GM04503 (cell line): ENCODE measurements around the gene PRSS53.
"Not testable (repeated sequence)": the region's sequence is repeated elsewhere in the genome, so short reads cannot be mapped to it uniquely, and the experiment has no call there.

Experiments
- DNase-seq: peaks from one replicate; pipeline ENCODE4 v3.0.0-alpha.2; 2012; ENCODE audit warnings: low read depth

PRSS53 gene

DNA sequence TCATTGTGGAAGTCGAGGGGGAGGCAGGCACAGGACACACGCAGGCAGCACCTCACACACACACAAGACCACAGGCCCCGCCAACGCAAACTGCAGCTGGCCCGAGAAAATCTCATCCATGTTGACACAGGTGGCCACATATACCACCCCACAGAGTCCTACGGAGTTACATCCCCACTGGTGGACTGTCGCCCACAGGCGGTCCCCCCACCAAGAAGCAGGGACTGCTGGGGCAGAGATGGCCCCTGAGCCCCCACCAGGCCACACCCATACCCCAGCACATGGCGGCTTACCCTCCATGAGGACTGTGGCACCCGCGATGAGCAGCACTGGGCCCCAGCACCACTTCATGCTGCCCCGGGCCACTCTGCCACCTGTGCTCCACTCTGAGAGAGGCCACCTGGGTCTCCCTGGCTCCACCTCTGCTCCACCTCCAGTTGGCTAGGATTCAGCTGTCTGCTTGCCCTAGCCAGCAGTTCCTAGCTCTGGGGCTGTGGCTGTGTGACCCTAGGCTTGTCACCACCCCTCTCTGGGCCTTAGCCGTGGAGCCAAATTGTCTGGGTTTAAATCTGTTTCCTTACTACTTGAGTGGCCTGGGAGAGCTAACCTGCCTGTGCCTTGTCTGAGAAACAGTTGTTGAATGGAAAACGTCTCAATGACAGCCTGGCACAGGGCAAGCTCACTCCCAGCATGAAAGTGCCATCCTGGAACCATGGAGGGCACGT lies at the start of gene PRSS53:
Gene PRSS53 (minus strand): TSS at position 485 of the 725 bp plus-strand sequence. CDS start 134 bp downstream, at position 351.
- no peak for DNase-seq

DNA sequence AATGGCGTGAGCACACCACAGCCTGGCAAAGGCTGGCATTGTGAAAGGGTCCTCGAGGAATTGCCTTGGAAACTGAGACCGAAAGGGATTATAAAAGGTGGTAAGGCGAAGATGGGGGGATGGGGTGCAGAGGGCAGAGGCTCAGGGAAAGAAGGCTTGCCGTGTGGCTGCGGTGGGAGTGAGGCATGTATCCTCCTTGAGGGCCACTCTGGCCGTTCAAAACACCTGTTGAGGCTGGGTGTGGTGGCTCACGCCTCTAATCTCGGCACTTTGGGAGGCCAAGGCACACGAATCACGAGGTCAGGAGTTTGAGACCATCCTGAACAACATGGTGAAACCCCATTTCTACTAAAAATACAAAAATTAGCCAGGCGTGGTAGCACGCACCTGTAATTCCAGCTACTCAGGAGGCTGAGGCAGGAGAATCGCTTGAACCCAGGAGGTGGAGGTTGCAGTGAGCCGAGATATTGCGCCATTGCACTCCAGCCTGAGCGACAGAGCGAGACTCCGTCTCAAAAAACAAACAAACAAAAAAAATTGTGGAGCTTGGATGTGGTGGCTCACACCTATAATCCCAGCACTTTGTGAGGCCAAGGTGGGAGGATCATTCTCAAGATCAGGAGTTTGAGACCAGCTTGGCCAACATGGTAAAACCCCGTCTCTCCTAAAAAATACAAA lies 48.2 kb upstream of the PRSS53 start:
- not testable (repeated sequence) for DNase-seq

DNA sequence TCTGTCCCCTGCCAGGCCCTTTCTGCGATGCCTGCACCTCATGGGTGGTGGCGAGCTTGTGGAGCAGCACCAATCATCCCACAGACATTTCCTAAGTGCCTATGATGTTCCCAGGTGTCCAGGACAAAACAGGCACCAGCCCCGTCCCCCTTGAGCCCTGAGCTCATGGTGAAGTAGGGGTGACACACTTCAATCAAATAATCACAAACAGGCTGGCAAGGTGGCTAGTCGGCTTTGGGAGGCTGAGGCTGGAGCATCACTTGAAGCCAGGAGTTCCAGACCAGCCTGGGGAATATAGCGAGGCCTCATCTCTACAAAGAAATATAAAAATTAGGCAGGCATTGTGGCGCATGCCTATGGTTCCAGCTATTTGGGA lies 47.5 kb upstream of the PRSS53 start:
- no peak for DNase-seq

DNA sequence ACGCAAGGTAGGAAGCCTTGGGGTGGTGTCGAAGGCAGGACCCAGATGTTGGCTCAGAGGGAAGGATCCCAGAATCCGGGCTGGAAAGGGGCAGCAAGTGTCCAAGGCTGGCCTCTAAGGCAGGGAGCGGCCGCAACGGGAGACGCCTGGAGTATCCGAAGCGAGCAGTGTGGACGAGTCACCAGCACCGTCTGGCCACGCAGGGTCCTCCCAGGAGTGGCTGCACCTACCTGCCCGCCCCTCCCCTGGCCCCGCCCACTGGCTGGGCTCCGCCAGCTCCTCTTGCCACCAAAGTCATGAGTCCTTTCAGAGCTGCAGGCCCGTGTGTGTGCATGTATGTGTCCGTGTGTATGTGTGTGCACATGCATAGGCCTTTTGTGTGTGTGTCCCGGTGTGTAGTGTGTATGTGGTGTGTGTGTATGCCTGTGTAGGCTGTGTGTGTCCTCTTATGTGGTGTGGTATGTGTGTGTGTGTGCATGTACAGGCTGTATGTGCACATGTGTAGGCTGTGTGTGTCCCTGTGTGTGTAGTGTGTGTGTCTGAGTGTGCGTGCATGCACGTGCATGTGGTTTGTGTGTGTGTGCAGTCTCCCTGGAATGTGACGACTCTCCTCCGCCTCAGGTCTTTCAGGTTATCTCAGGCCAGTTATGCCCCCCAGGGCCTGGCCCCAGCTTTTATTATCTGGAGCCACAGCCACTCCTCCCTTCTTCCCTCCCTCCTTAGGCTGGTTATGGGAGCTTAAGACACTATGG lies 47.0 kb upstream of the PRSS53 start, which contains the start of gene PRSS8:
Gene PRSS8 (minus strand): TSS at position 193 of the 752 bp plus-strand sequence. CDS start 229 bp downstream, outside the sequence.
- no peak for DNase-seq

DNA sequence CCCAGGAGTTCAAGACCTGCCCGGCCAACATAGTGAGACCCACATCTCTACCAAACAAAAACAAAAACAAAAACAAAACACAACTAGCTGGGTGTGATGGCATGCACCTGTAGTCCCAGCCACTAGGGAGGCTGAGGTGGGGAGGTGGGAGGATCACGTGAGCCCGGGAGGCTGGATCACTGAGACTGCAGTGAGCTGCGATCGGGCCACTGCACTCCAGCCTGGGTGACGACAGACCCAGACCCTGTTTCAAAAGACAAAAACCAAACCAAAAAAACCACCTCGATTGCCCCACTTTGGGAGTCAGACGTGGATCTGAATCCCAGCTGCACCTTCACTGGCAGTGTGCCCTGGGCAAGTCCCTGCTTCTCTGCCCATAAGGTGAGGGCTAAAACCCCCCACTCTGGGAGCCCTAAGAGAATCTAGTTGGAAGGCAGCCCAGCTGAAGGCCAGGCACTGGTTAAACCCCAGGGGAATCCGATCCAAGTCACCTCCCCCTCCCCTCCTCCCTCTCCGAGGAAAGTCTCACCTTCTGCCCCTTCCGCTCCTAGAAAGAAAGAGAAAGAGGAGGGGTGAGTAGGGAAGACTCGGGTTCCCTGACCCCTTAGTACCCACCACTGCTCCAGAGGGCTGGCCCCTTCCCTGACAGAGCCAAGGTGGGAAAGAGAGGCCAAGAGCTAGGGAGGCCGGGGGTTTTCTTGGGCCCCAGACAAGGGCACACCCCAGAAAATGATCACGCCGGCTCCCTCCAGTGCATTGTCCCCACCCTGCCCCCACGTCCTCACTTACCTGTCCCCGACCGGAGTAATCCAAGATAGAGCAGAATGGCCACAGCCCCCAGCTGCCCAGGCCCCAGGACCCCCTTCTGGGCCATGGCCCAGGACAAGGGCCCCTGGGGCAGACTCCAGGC lies 46.1 kb upstream of the PRSS53 start:
- no peak for DNase-seq

DNA sequence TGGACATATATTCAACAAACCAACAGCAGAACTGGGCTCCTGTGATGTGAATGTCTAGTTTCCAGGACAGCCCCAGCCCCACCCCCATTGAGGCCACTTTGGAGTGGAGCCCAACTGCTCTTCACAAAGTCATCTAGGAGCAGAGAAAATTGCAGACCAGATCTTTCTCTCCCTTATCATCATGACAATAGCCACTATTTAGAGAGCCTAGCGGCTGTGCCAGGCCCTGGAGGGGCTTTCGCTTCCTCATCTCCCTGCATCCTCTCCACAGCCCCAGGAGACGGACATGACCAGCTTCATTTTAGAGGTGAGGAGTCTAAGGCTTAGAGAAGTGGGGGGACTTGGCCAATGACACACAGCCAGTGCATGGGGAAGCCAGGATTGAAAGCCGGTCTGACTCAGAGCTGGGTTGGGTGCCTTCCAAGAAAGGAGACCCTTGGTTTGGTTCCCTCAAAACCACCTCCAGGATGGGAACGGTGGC lies 45.4 kb upstream of the PRSS53 start:
- no peak for DNase-seq

DNA sequence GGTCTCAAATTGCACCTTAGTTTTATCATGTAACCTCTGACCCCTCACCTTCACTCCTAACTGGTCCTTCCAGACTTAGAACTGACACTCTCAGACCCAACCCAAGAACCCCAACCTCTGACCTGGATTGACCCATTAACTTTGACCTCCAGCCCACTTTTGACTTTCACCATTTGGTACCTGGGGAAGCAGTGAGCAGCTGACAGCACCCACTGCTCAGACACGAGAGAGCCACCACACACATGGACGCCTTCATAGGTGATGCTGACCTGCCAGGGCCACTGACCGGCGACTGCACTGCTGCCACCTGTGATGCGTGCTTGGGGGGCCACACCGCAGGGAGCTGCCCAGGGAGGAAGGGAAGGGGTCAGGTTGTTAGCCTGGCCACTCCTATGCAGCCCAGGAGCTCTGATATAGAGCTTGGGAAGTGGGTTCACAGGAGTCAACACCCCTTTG lies 44.3 kb upstream of the PRSS53 start:
- DNase-seq, result no peak

DNA sequence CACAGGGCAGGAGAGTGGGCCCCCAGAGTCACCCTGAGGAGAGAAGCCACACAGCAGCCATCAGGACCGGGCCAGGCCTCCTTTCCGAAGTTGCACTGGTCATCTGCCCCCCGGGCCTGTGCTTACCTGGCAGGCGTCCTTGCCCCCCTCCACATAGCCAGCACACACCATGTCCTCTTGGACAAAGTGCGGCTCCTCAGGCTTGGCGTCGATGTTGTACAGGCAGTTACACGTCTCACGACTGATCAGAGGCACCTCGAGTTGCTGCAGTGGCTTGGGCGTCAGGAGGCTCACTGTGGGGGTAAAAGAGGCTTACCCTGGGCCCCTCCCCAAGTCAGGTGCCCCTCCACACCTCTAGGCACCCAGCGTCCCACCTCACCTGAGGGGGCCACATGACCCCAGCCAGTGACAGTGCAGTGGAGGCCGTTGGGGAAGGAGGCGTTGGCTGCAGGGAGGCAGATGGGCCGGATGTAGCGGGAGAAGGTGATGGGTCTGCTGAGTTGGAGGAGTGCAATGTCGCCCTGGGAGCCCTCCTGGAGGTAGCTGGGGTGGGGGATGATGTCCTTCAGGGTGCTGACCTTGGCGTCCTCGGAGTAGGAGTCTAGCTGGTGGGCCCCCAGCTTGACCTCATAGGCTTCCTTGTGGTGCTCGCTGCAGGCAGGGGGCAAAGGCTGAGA lies 43.7 kb upstream of the PRSS53 start:
- DNase-seq, result no peak

DNA sequence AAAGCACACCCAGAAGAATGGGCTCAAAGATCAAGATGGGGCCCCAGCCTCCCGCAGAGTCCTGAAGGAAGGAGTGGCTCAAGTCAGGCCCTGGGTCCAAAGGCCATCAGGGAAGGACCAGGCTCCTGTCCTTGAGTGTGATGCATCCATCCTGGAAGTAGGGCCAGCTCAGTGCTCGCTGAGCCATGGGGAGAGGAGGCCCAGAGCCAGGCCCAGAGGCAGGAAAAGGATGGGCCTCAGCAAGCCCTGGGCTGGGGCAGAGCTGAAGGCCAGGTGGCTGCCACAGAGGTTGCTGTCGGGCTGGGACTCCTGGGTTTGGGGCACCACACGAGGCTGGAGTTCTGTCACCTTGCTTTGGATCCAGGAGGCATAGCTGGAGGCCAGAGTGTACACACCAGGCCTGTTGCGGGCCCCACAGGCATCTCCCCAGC lies 43.1 kb upstream of the PRSS53 start:
- DNase-seq, result no peak

DNA sequence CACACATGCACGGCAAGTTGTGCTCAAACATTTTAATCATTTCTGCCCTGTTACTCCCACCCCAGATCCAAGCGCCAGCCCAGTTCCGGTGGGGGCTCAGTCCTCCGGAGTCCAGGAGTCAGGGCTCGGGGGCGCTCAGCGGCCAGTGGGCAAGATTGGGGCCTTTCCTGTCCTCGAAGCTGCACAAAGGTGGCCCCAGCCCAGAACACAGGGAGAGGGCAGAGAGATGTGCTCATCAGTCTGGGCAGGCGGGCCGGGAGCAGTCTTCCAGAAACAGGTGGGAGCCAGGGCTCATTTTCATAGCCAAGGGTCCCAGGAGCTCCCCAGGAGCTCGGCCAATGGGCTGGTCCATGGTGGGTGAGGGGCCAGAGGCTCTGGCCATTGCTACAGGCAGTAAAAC lies 42.7 kb upstream of the PRSS53 start:
- DNase-seq, result no peak

DNA sequence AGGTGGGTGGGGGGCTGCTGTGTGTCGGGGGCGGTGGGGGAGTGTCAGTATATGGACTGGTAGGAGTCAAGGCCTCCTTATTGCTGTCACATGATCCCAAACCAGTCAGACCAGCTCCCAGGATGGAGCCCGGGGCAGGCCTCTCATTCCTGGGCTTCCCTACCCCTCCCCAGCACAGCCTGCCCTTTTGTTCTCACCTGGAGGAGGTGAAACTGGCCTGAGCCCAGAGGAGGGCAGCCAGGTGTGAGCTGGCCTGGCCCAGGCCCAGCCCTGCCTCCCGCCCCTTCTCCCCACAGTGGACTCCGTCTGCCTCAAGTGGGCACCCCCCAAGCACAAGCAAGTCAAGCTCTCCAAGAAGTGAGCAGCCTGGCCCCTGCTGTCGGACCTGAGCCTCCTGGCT lies 42.2 kb upstream of the PRSS53 start:
- DNase-seq, result no peak

DNA sequence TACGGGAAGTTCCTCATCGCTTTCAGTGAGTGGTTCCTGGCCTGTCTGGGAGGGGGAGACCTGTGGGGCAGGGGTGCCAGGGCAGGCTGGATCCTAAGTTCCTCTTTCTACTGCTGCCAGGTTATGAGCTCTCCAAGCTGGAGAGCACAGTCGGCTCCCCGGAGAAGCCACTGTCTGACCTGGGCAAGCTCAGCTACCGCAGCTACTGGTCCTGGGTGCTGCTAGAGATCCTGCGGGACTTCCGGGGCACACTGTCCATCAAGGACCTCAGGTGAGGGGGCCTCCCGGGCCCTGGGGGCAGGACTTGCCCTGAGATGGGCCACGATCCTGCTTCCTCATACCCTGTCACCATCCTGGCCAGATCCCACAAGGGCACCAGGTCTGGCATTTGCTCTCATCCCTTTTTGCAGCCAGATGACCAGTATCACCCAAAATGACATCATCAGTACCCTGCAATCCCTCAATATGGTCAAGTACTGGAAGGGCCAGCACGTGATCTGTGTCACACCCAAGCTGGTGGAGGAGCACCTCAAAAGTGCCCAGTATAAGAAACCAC lies 41.7 kb upstream of the PRSS53 start:
- DNase-seq, result no peak

DNA sequence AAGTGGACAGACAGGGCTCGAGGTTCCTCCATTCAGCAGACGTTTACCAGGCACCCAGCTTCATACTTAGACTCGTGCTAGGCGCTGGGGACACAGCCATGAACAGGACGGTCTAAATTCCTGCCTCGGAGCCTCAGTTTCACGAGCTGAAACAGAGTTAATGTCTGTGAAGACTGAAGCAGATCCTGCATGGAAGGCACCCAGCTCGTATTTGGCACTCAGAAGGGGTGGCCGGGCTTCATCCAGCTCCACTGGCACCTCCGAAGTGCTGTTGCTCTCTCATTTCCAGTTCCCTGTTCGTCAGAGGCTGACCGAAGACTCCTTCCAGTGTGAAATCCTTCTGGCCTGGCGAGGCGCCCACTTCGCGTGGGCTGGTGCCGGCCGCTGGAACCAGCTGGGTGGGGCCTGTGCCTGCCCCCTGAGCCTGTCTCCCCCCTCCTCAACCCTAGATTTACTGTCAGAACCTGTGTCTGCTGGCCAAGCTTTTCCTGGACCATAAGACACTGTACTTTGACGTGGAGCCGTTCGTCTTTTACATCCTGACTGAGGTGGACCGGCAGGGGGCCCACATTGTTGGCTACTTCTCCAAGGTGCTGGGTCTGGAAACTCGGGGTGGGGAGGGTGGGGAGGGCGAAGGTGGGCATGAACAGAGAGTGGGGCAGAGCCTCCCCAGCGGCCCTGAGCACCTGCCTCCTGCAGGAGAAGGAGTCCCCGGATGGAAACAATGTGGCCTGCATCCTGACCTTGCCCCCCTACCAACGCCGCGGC lies 41.0 kb upstream of the PRSS53 start:
- DNase-seq, result no peak

DNA sequence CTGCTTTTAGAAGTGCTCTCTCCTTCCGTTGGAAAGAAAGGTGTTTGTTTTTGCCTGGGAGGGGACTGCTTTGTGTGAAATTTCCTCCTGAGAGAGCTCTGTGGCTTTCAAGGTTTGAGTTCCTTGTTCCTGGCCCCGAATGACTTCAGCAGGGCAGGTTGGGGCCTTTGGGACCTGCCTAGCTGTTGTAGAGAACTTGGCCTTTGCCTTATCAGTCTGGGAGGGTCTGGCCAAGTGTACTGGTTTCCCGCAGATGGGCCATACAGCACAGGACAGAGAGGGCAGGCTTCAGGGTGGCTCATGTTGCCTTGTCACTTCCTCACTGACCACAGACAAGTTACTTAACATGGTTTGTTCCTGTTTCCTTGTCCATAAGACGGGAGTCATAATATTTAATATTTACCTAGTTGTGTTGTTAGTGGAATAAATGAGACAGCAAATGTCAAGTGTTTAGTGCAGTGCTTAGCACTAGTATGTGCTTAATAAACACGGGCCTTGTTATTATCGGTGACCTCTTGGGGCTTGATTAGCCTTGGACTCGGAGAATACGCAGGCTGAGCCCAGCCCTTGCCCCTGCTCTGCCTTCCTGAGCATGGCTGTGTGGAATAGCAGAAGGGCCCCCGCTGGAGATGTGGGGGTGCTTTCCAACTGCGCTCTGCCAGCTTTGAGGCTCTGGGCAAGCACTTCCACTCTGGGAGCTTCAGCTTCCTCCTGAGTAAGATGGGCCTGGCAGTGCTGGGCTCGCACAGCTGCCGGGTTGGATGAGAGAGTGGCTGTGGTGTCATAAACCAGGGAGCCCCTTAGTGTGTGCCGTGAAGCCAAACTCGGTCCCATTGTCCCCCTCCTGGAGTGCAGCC lies 40.2 kb upstream of the PRSS53 start:
- no peak for DNase-seq

DNA sequence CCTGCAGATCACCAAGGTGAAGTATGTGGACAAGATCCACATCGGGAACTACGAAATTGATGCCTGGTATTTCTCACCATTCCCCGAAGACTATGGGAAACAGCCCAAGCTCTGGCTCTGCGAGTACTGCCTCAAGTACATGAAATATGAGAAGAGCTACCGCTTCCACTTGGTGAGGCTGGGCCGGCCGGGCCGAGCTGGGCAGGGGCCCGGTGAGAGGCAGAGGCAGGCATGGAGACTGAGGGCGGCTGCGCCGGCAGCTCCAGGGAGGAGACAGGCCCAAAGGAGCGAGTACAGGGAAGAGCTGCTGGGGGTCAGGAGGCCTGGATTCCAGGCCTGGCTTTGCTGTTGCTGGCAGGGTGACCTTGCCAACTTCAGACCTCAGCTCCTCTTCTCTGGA lies 38.4 kb upstream of the PRSS53 start:
- DNase-seq, result no peak

DNA sequence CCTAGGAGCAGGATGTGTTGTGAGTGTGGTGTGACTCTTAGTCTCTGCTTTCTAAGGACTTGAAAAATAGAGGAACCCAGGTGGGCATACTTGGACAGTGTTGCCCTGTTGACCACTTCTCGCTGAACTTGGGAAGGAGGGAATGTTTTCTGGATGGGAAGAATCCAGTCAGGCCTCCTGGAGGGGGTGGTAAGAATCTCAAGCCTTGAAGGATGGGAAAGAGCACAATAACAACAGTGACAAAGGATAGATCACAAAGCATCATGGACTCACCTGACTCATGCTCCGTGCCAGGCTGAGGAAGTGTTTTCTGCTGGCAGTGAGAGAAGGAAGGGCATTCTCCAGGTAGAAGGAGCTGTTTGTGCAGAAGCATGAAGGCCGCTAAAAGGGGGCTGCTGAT lies 37.1 kb upstream of the PRSS53 start:
- no peak for DNase-seq

DNA sequence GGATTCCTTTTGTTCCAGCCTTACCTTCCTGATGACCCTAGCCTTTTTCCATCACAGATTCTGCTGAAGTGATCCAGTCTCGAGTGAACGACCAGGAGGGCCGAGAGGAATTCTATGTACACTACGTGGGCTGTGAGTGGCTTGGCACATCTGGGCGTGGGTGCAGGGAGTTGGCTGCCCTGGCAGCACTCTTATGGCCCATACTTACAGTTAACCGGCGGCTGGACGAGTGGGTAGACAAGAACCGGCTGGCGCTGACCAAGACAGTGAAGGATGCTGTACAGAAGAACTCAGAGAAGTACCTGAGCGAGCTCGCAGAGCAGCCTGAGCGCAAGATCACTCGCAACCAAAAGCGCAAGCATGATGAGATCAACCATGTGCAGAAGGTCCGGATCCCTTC lies 31.4 kb upstream of the PRSS53 start:
- no peak for DNase-seq

DNA sequence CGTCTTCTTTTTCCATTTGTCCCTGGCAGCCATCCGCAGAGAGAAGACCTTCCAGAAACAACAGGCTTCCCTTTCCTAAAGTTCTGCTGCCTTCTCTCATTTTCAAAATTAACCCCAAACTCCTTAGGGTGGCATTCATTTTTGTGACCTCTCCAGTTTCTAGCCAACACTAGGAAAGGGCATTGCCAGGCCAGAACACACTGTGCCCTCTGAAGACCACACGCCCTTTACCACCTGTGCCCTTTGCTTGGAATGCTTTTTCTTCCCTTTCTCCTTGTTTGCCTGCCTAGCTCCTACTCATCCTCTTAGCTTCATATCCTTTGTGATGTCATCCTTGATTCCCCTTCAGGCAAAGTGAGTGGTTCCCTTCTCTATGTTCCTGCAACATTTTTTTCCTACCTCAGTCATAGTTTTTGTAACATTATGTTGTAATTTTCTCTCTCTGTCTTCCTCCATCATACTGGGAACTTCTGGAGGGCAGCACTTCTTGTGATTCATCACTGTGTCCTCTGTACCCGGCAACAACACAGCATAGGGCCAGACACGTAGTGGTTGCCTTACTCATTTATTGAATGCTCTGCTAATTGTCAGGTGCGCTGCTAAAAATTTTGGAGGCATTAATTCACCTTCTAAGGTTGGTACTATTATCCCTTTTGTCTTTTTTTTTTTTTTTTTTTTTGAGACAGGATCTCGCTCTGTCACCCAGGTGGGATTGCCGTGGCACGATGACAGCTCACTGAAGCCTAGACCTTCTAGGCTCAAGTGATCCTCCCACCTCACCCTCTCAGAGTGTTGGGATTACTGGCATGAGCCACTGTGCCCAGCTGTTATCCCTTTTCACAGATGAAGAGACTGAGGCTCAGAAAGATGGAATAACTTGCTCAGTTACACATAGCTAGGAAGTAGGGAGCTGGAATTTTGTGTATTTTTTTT lies 29.7 kb upstream of the PRSS53 start:
- peak; percentile 76 for DNase-seq
